B cell (primary cell): Measurements from ENCODE around the gene MGAT2. TPM values are rescaled to one million over a fixed set of nuclear protein-coding genes. Genes with fewer than 3 reads are reported as not detected.
A peak's percentile ranks its signal among the peaks of the same experiment; 100 is the strongest.

Experiments
- ATAC-seq: fragments of 200-7000 bp; cut with Tn5 transposase; one replicate; pipeline ENCODE4 v1.10.0; 2021; ENCODE audit warnings: low read depth, mild to moderate bottlenecking, moderate number of reproducible peaks, moderate library complexity
- CTCF ChIA-PET: fragments of 350-600 bp; sonication (Branson Sonifier 250); formaldehyde crosslinking; loops from one replicate; lab custom pipeline; 2021; ENCODE audit warnings: antibody characterized with exemption, inconsistent platforms; lab: Charles Lee
- POLR2A ChIA-PET: fragments of 350-600 bp; sonication (Branson Sonifier 250); formaldehyde crosslinking; loops from one replicate; lab custom pipeline; 2021; ENCODE audit warnings: antibody characterized with exemption; lab: Charles Lee
- DNase-seq: peaks from one replicate; pipeline ENCODE4 v3.0.0; 2013
- H2AFZ ChIP-seq: 2 replicates; pipeline ENCODE4 v1.6.1; 2012; ENCODE audit warnings: mild to moderate bottlenecking, low read depth, low read length; ENCODE audit not compliant: insufficient read depth, poor library complexity, severe bottlenecking
- H3K27ac ChIP-seq, 2 donors: 1 replicate in 1 of 2; 2 replicates in 1 of 2; pipeline ENCODE4 v1.5.1; 2012 to 2013; ENCODE audit warnings: low read length in 2 of 2, mild to moderate bottlenecking in 2 of 2, moderate library complexity in 1 of 2
- H3K27me3 ChIP-seq, 4 experiments: fragments of 200-600 bp in 1 of 4; sonication (generic) in 1 of 4; replicated peaks in 1 of 4; 1 replicate in 2 of 4; 2 replicates in 2 of 4; pipeline versions ENCODE4 v1.6.1 to v1.7.0; 2013 to 2016; ENCODE audit warnings: low read length in 3 of 4, mild to moderate bottlenecking in 2 of 4, mixed read lengths in 1 of 4, moderate library complexity in 1 of 4; ENCODE audit not compliant: insufficient read depth in 4 of 4, control insufficient read depth in 3 of 4; ENCODE audit errors: control extremely low read depth in 1 of 4
- H3K36me3 ChIP-seq, 2 experiments: replicated peaks in 1 of 2; 1 replicate in 1 of 2; 2 replicates in 1 of 2; pipeline versions ENCODE4 v1.6.1 to v1.7.1; 2013; ENCODE audit warnings: low read length in 1 of 2; ENCODE audit not compliant: insufficient read depth in 2 of 2, control insufficient read depth in 1 of 2; ENCODE audit errors: control extremely low read depth in 1 of 2, extremely low read depth in 1 of 2
- H3K4me1 ChIP-seq, 2 donors: fragments of 200-600 bp in 1 of 2; sonication (generic) in 1 of 2; 1 replicate in 1 of 2; 2 replicates in 1 of 2; pipeline versions ENCODE4 v1.5.1 to v1.6.1; 2013 to 2017; ENCODE audit warnings: low read length in 2 of 2; ENCODE audit not compliant: control insufficient read depth in 2 of 2, insufficient read depth in 2 of 2
- H3K4me2 ChIP-seq: replicated peaks from 2 replicates; pipeline ENCODE3; 2012; ENCODE audit warnings: mild to moderate bottlenecking, low read depth, low read length; ENCODE audit not compliant: poor library complexity, severe bottlenecking
- H3K4me3 ChIP-seq, 5 experiments: fragments of 200-600 bp in 1 of 5; sonication (generic) in 1 of 5; 1 replicate in 3 of 5; 2 replicates in 2 of 5; pipeline versions ENCODE4 v1.5.1 to v1.7.0; 2011 to 2016; ENCODE audit warnings: low read length in 4 of 5, mild to moderate bottlenecking in 4 of 5, low read depth in 2 of 5, control low read depth in 1 of 5, moderate library complexity in 1 of 5; ENCODE audit not compliant: insufficient read depth in 1 of 5; ENCODE audit errors: control extremely low read depth in 1 of 5, extremely low read depth in 1 of 5
- H3K79me2 ChIP-seq: fragments of 200-600 bp; sonication (generic); one replicate; pipeline ENCODE4 v1.6.0; 2016; ENCODE audit warnings: low read length; ENCODE audit not compliant: control insufficient read depth, insufficient read depth
- H3K9ac ChIP-seq: fragments of 200-600 bp; sonication (generic); 2 replicates; pipeline ENCODE4 v1.6.1; 2017; ENCODE audit warnings: mild to moderate bottlenecking, low read length, moderate library complexity
- H3K9me3 ChIP-seq, 3 donors: one replicate each; pipeline versions ENCODE4 v1.6.1 to v1.7.1; 2013; ENCODE audit warnings: low read length in 2 of 3; ENCODE audit not compliant: control insufficient read depth in 2 of 3, insufficient read depth in 1 of 3; ENCODE audit errors: control extremely low read depth in 1 of 3
- H4K20me1 ChIP-seq: 2 replicates; pipeline ENCODE4 v1.6.0; 2012; ENCODE audit warnings: mild to moderate bottlenecking, low read length; ENCODE audit not compliant: insufficient read depth, control insufficient read depth, poor library complexity, severe bottlenecking
- H3K27ac Mint-ChIP-seq: one replicate; pipeline ENCODE4 v1.8.0; 2021; ENCODE audit warnings: mixed read lengths
- H3K27me3 Mint-ChIP-seq: one replicate; pipeline ENCODE4 v1.8.0; 2021; ENCODE audit warnings: mixed read lengths
- H3K4me1 Mint-ChIP-seq: one replicate; pipeline ENCODE4 v1.8.0; 2021; ENCODE audit warnings: mixed read lengths
- H3K4me3 Mint-ChIP-seq: one replicate; pipeline ENCODE4 v1.8.0; 2021; ENCODE audit warnings: mixed read lengths
- H3K9me3 Mint-ChIP-seq: one replicate; pipeline ENCODE4 v1.8.0; 2022; ENCODE audit warnings: mixed read lengths; ENCODE audit not compliant: insufficient read depth
- EZH2 ChIP-seq: IDR thresholded peaks from 2 replicates; pipeline ENCODE4 v1.6.1; 2012; ENCODE audit warnings: borderline replicate concordance, low read depth, mild to moderate bottlenecking, moderate library complexity, low read length; ENCODE audit not compliant: insufficient read depth, poor library complexity, severe bottlenecking
- WGBS: methylation state at CpG from one replicate; pipeline ENCODE4 v1.1.5; 2013; ENCODE audit warnings: missing lambda C conversion rate; ENCODE audit not compliant: insufficient coverage; 5-methylcytosine and 5-hydroxymethylcytosine counted together
- intact Hi-C: fragments of 100-400 bp; cut with micrococcal nuclease; formaldehyde crosslinking; loops from one replicate; pipeline ENCODE4 v1.10.0; 2022
- polyA plus RNA-seq: library from polyadenylated mRNA; depleted of rRNA; stranded (reverse); fragments of >200 nt; gene quantifications from 2 replicates; pipeline ENCODE4 v1.2.3, GENCODE V29; 2012
- total RNA-seq, 2 donors: library from RNA; stranded (reverse); fragments of 120-200 nt in 1 of 2; gene quantifications; 1 replicate in 1 of 2; 2 replicates in 1 of 2; pipeline versions ENCODE4 v1.2.3 to v1.2.4, GENCODE V29; 2013 to 2022
- TF ChIP-seq, protein P1 (sequence below): fragments of 200-600 bp; IDR thresholded peaks from one replicate; pipeline ENCODE4 v1.8.0; 2022; ENCODE audit warnings: antibody characterized with exemption, mild to moderate bottlenecking

MGAT2 gene
- total and polyA plus RNA-seq, 2 donors (not counting 1 experiment from before 2014, with no cell fraction given) = 12.3 to 39.9 TPM

DNA sequence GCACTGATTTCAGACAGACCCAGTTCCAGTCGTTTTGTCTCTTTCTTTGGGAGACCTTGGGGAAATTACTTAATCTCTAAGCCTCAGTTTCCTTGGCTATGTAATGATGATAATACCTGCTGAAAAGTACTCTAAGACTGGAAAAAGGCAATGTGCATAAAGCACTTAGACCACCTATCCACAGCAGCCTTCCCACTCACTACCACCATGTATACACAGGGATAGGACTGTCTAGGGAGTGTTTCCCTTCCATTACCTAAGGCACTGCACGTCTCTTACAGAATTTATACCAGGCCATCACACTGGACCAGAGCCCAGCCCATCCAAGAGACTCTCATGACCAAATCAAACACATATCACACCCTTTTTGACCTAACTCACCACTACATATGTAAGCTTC, 40.8 kb upstream of the MGAT2 start:
- Histone ChIP-seq H3K4me2 (no peak overlapping the region), H4K20me1 (peaks cover 43% of the 10 kb centered on the region), H3K36me3 (peaks cover 20 to 45% of the 10 kb centered on the region in 2 experiments), H3K4me1 (peaks cover 13 to 17% of the 10 kb centered on the region in 2 donors), H3K27ac (no peak overlapping the region), H3K9ac (no peak overlapping the region), H3K27me3 (no peaks in the 10 kb centered on the region), H3K4me3 (no peak overlapping the region), H3K9me3 (no peaks in the 10 kb centered on the region), H2AFZ (no peak overlapping the region), H3K79me2 (peaks cover 79% of the 10 kb centered on the region)
- H3K27me3 Mint-ChIP-seq = no peaks in the 10 kb centered on the region
- no peak for TF ChIP-seq EZH2
- TF ChIP-seq, protein P1, sequence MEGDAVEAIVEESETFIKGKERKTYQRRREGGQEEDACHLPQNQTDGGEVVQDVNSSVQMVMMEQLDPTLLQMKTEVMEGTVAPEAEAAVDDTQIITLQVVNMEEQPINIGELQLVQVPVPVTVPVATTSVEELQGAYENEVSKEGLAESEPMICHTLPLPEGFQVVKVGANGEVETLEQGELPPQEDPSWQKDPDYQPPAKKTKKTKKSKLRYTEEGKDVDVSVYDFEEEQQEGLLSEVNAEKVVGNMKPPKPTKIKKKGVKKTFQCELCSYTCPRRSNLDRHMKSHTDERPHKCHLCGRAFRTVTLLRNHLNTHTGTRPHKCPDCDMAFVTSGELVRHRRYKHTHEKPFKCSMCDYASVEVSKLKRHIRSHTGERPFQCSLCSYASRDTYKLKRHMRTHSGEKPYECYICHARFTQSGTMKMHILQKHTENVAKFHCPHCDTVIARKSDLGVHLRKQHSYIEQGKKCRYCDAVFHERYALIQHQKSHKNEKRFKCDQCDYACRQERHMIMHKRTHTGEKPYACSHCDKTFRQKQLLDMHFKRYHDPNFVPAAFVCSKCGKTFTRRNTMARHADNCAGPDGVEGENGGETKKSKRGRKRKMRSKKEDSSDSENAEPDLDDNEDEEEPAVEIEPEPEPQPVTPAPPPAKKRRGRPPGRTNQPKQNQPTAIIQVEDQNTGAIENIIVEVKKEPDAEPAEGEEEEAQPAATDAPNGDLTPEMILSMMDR = no peak
- H3K9me3 Mint-ChIP-seq = no peaks in the 10 kb centered on the region
- intact Hi-C loops = loop anchor here (10.0 kb wide), 1 partner anchor 955 kb away; the partner anchor contains the start of gene MAP4K5
- WGBS = 100% methylated on average over 1 of the region's 2 CpGs
- ATAC-seq = no peak
- H3K4me1 Mint-ChIP-seq = peaks cover 45% of the 10 kb centered on the region
- CTCF ChIA-PET = no interaction called here
- no peak for DNase-seq
- H3K27ac Mint-ChIP-seq = peak overlapping the region; percentile 4
- POLR2A ChIA-PET = no interaction called here
- H3K4me3 Mint-ChIP-seq = no peak overlapping the region

DNA sequence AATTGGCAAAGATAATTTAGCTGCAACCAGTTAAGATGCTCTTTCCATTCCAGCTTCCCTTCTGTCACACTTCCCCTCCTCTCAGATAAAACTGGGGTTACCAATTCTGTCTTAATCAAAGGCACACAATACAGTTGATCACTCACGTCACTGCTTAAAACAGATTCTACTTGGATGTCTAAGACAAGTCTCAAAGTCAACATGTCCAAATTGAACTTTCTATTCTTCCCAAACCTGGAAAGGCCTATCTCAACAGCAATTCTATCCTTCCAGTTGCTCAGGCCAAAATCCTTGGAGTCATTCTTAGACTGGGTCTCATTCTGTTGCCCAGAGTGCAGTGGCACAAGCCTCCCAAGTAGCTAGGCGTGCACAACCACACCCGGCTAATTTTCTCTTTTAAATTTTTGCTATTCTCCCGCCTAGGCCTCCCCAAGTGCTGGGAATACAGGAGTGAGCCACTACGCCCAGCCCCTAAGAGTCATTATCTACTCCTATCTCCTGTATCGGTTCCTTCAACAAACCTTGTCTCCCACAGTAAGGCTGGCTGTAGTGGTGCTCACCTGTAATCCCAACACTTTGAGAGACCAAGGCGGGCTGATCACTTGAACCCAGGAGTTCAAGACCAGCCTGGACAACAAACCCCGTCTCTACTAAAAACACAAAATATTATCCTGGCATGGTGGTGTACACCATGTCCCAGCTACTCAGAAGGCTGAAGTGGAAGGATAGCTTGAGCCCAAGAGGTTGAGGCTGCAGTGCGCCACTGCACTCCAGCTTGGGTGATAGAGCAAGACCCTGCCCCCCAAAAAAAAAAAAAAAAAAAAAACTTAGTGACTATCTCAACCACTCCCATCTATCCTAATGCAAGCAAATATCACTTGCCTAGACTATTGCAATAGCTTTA, 39.1 kb upstream of the MGAT2 start:
- WGBS = 90% methylated on average over 7 of the region's 9 CpGs
- peaks cover 87% of the 10 kb centered on the region for H3K79me2 ChIP-seq
- intact Hi-C loops = loop anchor here (10.0 kb wide), 1 partner anchor 953 kb away; the partner anchor contains the start of gene MAP4K5
- H3K9me3 Mint-ChIP-seq = no peaks in the 10 kb centered on the region
- H3K27me3 ChIP-seq = no peaks in the 10 kb centered on the region
- ChIA-PET POLR2A (interaction anchor here (0.6 kb wide), 1 partner anchor 227 kb away, joined by 9 read pairs; no protein-coding TSS in a partner anchor), CTCF (interaction anchor here (1.4 kb wide), 1 partner anchor 120 kb away, joined by 3 read pairs; no protein-coding TSS in a partner anchor)
- H3K4me3 Mint-ChIP-seq = no peak overlapping the region
- H3K27ac Mint-ChIP-seq = peak overlapping the region; percentile 32
- H3K4me1 Mint-ChIP-seq = peaks cover 53% of the 10 kb centered on the region
- H3K4me2 ChIP-seq = no peak overlapping the region
- no peak for DNase-seq
- TF ChIP-seq, protein P1 = no peak
- TF ChIP-seq EZH2 = no peak
- ATAC-seq = no peak
- H3K27me3 Mint-ChIP-seq = no peaks in the 10 kb centered on the region
- H3K36me3 ChIP-seq = peaks cover 16 to 37% of the 10 kb centered on the region in 2 experiments
- peaks cover 17 to 24% of the 10 kb centered on the region in 2 donors for H3K4me1 ChIP-seq
- no peak overlapping the region for H3K9ac ChIP-seq
- H2AFZ ChIP-seq = no peak overlapping the region
- H4K20me1 ChIP-seq = peaks cover 55% of the 10 kb centered on the region
- H3K4me3 ChIP-seq = no peak overlapping the region
- H3K9me3 ChIP-seq = no peaks in the 10 kb centered on the region
- peak overlapping the region in 1 of 2 donors; percentile 26 for H3K27ac ChIP-seq
